Left lung (tissue), 14 donors: Measurements from ENCODE around the gene CAPSL. TPM values are rescaled to one million over a fixed set of nuclear protein-coding genes. Genes with fewer than 3 reads are reported as not detected.
A peak's percentile ranks its signal among the peaks of the same experiment; 100 is the strongest.
"Not testable (repeated sequence)": the region's sequence is repeated elsewhere in the genome, so short reads cannot be mapped to it uniquely, and the experiment has no call there.

Source experiments
- ATAC-seq: fragments of 200-7000 bp; cut with Tn5 transposase; one replicate; pipeline ENCODE4 v1.9.1; 2020; ENCODE audit warnings: moderate library complexity
- DNase-seq, 4 donors: peaks; one replicate each; pipeline ENCODE4 v3.0.0-alpha.2; 2013 to 2020
- H3K27ac ChIP-seq, 2 donors: fragments of 200-600 bp; sonication (generic) in 1 of 2; one replicate each; pipeline versions ENCODE4 v1.5.0 to v1.8.0; 2020 to 2021
- H3K27me3 ChIP-seq, 2 donors: fragments of 200-600 bp; sonication (generic) in 1 of 2; one replicate each; pipeline versions ENCODE4 v1.5.0 to v1.8.0; 2020 to 2021
- H3K36me3 ChIP-seq, 2 donors: fragments of 200-600 bp; sonication (generic) in 1 of 2; one replicate each; pipeline versions ENCODE4 v1.5.0 to v1.8.0; 2020 to 2021
- H3K4me1 ChIP-seq, 2 donors: fragments of 200-600 bp; one replicate each; pipeline ENCODE4 v1.8.0; 2021
- H3K4me3 ChIP-seq, 2 donors: fragments of 200-600 bp; sonication (generic) in 1 of 2; one replicate each; pipeline versions ENCODE4 v1.5.0 to v1.8.0; 2020 to 2021; ENCODE audit warnings: mild to moderate bottlenecking in 1 of 2
- H3K9me3 ChIP-seq, 2 donors: fragments of 200-600 bp; sonication (generic) in 1 of 2; one replicate each; pipeline versions ENCODE4 v1.5.0 to v1.8.0; 2020 to 2021
- intact Hi-C, 2 donors: fragments of 100-400 bp; cut with DNase I; formaldehyde crosslinking; loops; one replicate each; pipeline versions ENCODE4 v1.11.2 to v1.14.2; 2022
- long read RNA-seq, 12 donors: library from polyadenylated mRNA in 2 of 12; unstranded in 2 of 12; transcript quantifications; one replicate each; pipeline ENCODE4 v2.0.0 and lab custom pipeline, GENCODE V29; 2019 to 2026
- polyA plus RNA-seq, 6 donors: library from polyadenylated mRNA; unstranded; fragments of 120-200 nt; gene quantifications; one replicate each; pipeline ENCODE4 v1.2.1, GENCODE V29; 2013; ENCODE audit not compliant: insufficient read length in 6 of 6
- total RNA-seq, 2 donors: library from RNA; stranded (reverse); fragmentation: NEBNext Ultra II Directional; extraction: Animal tissue kit (Norgen Biotek cat#: 25700); gene quantifications; one replicate each; pipeline ENCODE4 v1.2.1, GENCODE V29; 2021
- TF ChIP-seq, protein P1 (sequence below), 2 donors: fragments of 200-600 bp; sonication (generic) in 1 of 2; IDR thresholded peaks; one replicate each; pipeline versions ENCODE4 v1.5.0 to v1.8.0; 2021; ENCODE audit warnings: antibody characterized with exemption in 2 of 2
- donor health status: DM: no; HTN: yes; CAD: no.
- donor health status: DM: no; HTN: no; CAD: no.

Gene CAPSL
- total RNA-seq (1 to 10 TPM in 1 of 2 donors, not detected in 1; 6.9 TPM), polyA plus RNA-seq (10 to 100 TPM in 1 of 6 donors, 1 to 10 TPM in 5; 2.0 to 12.0 (median 6.4) TPM)
- long read RNA-seq, donor 1, transcript CAPSL-201 (5 exons, 969 nt), result major isoform, 9 of 11 reads
- long read RNA-seq, donor 1, partial matches to known transcripts, result 0 of 11 reads
- long read RNA-seq, donor 1, other reads (novel, unspliced or antisense), result 0 of 11 reads
- long read RNA-seq, donor 2, result 0 reads
- long read RNA-seq, donor 3, partial matches to known transcripts, result 0 of 1 reads
- long read RNA-seq, donor 3, other reads (novel, unspliced or antisense), result 0 of 1 reads
- long read RNA-seq, donor 4, partial matches to known transcripts, result 0 of 1 reads
- long read RNA-seq, donor 4, other reads (novel, unspliced or antisense), result 0 of 1 reads
- long read RNA-seq, donor 5, transcript CAPSL-201 (5 exons, 969 nt), result major isoform, 10 of 13 reads
- long read RNA-seq, donor 5, partial matches to known transcripts, result 0 of 13 reads
- long read RNA-seq, donor 5, other reads (novel, unspliced or antisense), result 0 of 13 reads
- long read RNA-seq, donor 6, partial matches to known transcripts, result 0 of 4 reads
- long read RNA-seq, donor 6, other reads (novel, unspliced or antisense), result 0 of 4 reads
- long read RNA-seq, donor 7, partial matches to known transcripts, result 0 of 1 reads
- long read RNA-seq, donor 7, other reads (novel, unspliced or antisense), result 0 of 1 reads
- long read RNA-seq, donor 8, transcript CAPSL-201 (5 exons, 969 nt), result major isoform, 6 of 6 reads
- long read RNA-seq, donor 8, partial matches to known transcripts, result 0 of 6 reads
- long read RNA-seq, donor 8, other reads (novel, unspliced or antisense), result 0 of 6 reads
- long read RNA-seq, donor 9, result 0 reads
- long read RNA-seq, donor 10, transcript CAPSL-201 (5 exons, 969 nt), result major isoform, 10 of 11 reads
- long read RNA-seq, donor 10, partial matches to known transcripts, result 0 of 11 reads
- long read RNA-seq, donor 10, other reads (novel, unspliced or antisense), result 1 of 11 reads
- long read RNA-seq, donor 11, transcript CAPSL-201 (5 exons, 969 nt), result major isoform, 5 of 5 reads
- long read RNA-seq, donor 11, partial matches to known transcripts, result 0 of 5 reads
- long read RNA-seq, donor 11, other reads (novel, unspliced or antisense), result 0 of 5 reads
- long read RNA-seq, donor 12, transcript CAPSL-201 (5 exons, 969 nt), result major isoform, 5 of 7 reads
- long read RNA-seq, donor 12, partial matches to known transcripts, result 0 of 7 reads
- long read RNA-seq, donor 12, other reads (novel, unspliced or antisense), result 0 of 7 reads

DNA sequence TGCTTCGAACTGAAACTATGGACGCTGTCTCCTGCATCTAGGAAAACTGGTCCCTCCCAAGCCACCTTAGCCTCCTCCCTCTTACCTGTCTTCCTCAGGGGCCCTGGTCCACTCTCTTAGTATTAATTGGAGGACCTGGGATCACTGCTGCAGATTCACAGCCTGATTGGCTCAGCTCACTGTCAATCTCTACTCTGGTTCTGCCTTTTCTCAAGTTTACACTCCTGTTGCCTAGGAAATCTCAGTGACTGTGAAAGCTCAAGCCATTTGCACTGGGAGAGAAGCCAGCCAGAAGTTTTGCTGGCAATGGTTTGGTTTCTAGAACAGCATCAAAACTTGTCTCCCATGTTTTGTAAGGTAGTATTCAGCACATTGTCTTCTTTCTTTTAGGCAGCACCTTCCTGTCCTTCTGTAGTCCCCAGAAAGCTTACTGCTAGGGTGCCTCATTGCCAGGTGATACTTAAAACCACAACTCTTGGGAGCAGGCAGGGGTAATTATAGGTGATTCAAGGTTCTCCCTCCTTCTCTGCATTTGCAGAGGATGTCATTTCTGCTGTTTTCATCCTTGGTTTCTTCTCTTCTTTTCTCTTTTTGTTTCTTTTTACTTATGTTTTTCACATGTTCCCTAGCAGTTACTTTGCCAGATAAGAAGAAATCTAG, at the start of gene CAPSL:
CAPSL (minus strand) TSS at position 55 of the 660 bp plus-strand sequence. CDS start 17,502 bp downstream, outside the sequence.
- Histone ChIP-seq H3K9me3 (no peaks in the 10 kb centered on the region), H3K27ac (no peak within 1 kb of the TSS), H3K27me3 (no peaks in the 10 kb centered on the region), H3K4me3 (no peak within 1 kb of the TSS), H3K4me1 (peaks cover 0 to 3% of the 10 kb centered on the region in 2 donors), H3K36me3 (no peaks in the 10 kb centered on the region)
- peak in 3 of 4 donors; percentile 41 to 95 (median 92) for DNase-seq
- intact Hi-C loops, result loop anchor here in 1 of 2 donors (10.0 kb wide), 1 partner anchor 854 kb away; no protein-coding TSS in a partner anchor
- TF ChIP-seq, protein P1, sequence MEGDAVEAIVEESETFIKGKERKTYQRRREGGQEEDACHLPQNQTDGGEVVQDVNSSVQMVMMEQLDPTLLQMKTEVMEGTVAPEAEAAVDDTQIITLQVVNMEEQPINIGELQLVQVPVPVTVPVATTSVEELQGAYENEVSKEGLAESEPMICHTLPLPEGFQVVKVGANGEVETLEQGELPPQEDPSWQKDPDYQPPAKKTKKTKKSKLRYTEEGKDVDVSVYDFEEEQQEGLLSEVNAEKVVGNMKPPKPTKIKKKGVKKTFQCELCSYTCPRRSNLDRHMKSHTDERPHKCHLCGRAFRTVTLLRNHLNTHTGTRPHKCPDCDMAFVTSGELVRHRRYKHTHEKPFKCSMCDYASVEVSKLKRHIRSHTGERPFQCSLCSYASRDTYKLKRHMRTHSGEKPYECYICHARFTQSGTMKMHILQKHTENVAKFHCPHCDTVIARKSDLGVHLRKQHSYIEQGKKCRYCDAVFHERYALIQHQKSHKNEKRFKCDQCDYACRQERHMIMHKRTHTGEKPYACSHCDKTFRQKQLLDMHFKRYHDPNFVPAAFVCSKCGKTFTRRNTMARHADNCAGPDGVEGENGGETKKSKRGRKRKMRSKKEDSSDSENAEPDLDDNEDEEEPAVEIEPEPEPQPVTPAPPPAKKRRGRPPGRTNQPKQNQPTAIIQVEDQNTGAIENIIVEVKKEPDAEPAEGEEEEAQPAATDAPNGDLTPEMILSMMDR (IDR thresholded peaks at IDR 0.05), result no peak
- ATAC-seq, result peak; percentile 88

DNA sequence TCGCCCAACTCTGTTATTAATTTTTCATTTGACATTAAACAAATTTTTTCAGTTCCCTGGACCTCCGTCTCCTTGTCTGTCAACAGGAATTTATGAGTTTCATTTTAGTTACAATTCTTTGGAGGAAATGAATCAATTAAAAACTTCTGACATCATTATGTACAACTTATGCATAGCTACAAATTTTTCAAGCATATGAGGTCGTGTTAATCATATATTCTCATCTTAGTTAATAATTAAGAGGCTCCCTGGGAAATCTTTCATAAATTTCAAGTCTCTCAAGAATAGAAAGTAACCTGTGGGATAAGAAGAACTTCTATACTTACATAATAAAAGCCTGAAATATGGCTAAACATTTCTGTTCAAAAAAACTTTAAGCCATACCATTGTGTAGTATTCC, 49.4 kb upstream of the CAPSL start:
- Histone ChIP-seq H3K27me3 (peaks cover 0 to 28% of the 10 kb centered on the region in 2 donors), H3K36me3 (no peaks in the 10 kb centered on the region), H3K4me1 (no peaks in the 10 kb centered on the region), H3K9me3 (peaks cover 0 to 2% of the 10 kb centered on the region in 2 donors), H3K27ac (no peak overlapping the region), H3K4me3 (no peak overlapping the region)
- intact Hi-C loops, result no loop called here
- TF ChIP-seq, protein P1 (IDR thresholded peaks at IDR 0.05), result no peak
- DNase-seq (no peak), ATAC-seq (no peak)

DNA sequence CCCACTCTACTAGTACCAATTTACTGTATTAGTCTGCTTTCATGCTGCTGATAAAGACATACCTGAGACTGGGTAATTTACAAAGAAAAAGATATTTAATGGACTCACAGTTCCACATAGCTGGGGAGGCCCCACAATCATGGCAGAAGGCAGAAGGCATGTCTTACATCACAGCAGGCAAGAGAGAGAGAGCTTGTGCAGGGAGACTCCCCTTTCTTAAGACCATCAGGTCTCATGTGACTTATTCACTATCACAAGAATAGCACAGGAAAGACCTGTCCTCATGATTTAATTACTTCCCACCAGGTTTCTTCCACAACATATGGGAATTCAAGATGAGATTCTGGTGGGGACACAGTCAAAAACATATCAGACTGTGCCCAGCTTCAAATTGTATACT, 41.3 kb upstream of the CAPSL start:
- DNase-seq (no peak), ATAC-seq (no peak)
- Histone ChIP-seq H3K27me3 (no peaks in the 10 kb centered on the region), H3K27ac (no peak overlapping the region), H3K9me3 (peaks cover 0 to 20% of the 10 kb centered on the region in 2 donors), H3K4me1 (no peaks in the 10 kb centered on the region), H3K36me3 (no peaks in the 10 kb centered on the region), H3K4me3 (no peak overlapping the region)
- intact Hi-C loops, result no loop called here
- TF ChIP-seq, protein P1 (IDR thresholded peaks at IDR 0.05), result no peak

DNA sequence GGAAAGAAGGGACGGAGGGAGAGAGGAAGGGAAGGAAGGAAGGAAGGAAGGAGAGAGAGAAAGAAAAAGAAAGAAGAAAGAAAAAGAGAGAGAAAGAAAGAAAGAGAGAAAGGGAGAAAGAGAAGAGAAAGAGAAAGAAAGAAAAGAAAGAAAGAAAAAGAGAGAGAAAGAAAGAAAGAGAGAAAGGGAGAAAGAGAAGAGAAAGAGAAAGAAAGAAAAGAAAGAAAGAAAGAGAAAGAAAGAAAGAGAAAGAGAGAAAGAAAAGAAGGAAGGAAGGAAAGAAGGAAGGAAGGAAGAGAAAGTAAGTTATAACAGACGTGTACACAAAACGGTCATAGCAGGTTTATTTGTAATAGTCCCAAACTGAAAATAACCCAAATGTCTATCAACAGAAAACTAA, 38.4 kb upstream of the CAPSL start:
- DNase-seq, H3K4me1 ChIP-seq, H3K27me3 ChIP-seq, ATAC-seq, H3K4me3 ChIP-seq, H3K27ac ChIP-seq, intact Hi-C loops, H3K9me3 ChIP-seq, H3K36me3 ChIP-seq: not testable (repeated sequence)

DNA sequence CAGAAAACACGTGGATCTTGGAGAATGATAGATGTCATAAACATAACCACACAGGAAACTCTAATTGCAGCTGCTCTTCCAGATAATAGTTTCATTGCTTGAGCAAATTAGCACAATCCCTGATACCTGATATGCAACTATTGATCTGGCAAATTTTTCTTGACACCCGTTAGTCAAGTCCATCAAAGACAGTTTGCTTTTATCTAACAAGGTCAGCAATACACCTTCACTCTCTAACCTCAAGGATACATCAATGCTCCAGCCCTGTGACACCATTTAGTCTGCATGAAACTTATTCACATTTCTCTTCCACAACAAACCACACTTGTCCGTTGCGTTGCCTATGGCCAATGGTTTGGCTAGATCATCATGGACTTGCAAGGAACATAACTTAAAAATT, 36.1 kb upstream of the CAPSL start:
- Histone ChIP-seq H3K4me3 (no peak overlapping the region), H3K9me3 (peaks cover 0 to 8% of the 10 kb centered on the region in 2 donors), H3K36me3 (no peaks in the 10 kb centered on the region), H3K4me1 (no peaks in the 10 kb centered on the region), H3K27ac (no peak overlapping the region), H3K27me3 (no peaks in the 10 kb centered on the region)
- TF ChIP-seq, protein P1 (IDR thresholded peaks at IDR 0.05), result no peak
- DNase-seq, result no peak
- intact Hi-C loops, result no loop called here
- no peak for ATAC-seq
